Heart right ventricle (tissue), 16 donors: Measurements from ENCODE around the gene CYTH1. TPM values are rescaled to one million over a fixed set of nuclear protein-coding genes. Genes with fewer than 3 reads are reported as not detected.
"Not testable (repeated sequence)": the region's sequence is repeated elsewhere in the genome, so short reads cannot be mapped to it uniquely, and the experiment has no call there.

Experiments
- ATAC-seq, 8 donors: fragments of 200-7000 bp; cut with Tn5 transposase; one replicate each; pipeline ENCODE4 v1.9.1; 2020; ENCODE audit warnings: mild to moderate bottlenecking in 8 of 8, moderate library complexity in 8 of 8, moderate number of reproducible peaks in 1 of 8
- DNase-seq, 2 donors: peaks; one replicate each; pipeline ENCODE4 v3.0.0-alpha.2; 2020
- H3K27ac ChIP-seq, 10 donors: fragments of 200-600 bp; sonication (generic) in 2 of 10; one replicate each; pipeline versions ENCODE4 v1.5.0 to v1.8.0; 2020 to 2022; ENCODE audit warnings: mild to moderate bottlenecking in 3 of 10
- H3K27me3 ChIP-seq, 7 donors: fragments of 200-600 bp; one replicate each; pipeline ENCODE4 v1.8.0; 2021 to 2022; ENCODE audit warnings: mild to moderate bottlenecking in 2 of 7
- H3K36me3 ChIP-seq, 9 donors: fragments of 200-600 bp; sonication (generic) in 1 of 9; one replicate each; pipeline versions ENCODE4 v1.5.0 to v1.8.0; 2020 to 2022; ENCODE audit warnings: mild to moderate bottlenecking in 2 of 9
- H3K4me1 ChIP-seq, 9 donors: fragments of 200-600 bp; sonication (generic) in 1 of 9; one replicate each; pipeline versions ENCODE4 v1.5.0 to v1.8.0; 2020 to 2022; ENCODE audit warnings: mild to moderate bottlenecking in 4 of 9
- H3K4me3 ChIP-seq, 10 donors: fragments of 200-600 bp; sonication (generic) in 2 of 10; one replicate each; pipeline versions ENCODE4 v1.5.0 to v1.8.0; 2020 to 2022; ENCODE audit warnings: mild to moderate bottlenecking in 7 of 10, moderate library complexity in 2 of 10
- H3K9me3 ChIP-seq, 11 donors: fragments of 200-600 bp in 10 of 11; sonication (generic) in 2 of 11; one replicate each; pipeline versions ENCODE4 v1.5.0 to v1.8.0; 2013 to 2022; ENCODE audit warnings: mild to moderate bottlenecking in 2 of 11, control low read depth in 1 of 11, moderate library complexity in 1 of 11
- CTCF ChIP-seq, 9 donors: fragments of 200-600 bp; sonication (generic) in 2 of 9; IDR thresholded peaks; one replicate each; pipeline versions ENCODE4 v1.5.0 to v1.8.0; 2021 to 2022; ENCODE audit warnings: antibody characterized with exemption in 9 of 9, mild to moderate bottlenecking in 5 of 9, moderate library complexity in 1 of 9
- WGBS, 2 donors: extraction: QIAGEN DNeasy Blood & Tissue Kit; methylation state at CpG; one replicate each; pipeline ENCODE4 v1.1.7; 2013; ENCODE audit warnings: inconsistent platforms in 1 of 2; 5-methylcytosine and 5-hydroxymethylcytosine counted together
- intact Hi-C, 10 donors: fragments of 100-400 bp; cut with DNase I; formaldehyde crosslinking; loops; one replicate each; pipeline versions ENCODE4 v1.11.1 to v1.14.2; 2022
- polyA plus RNA-seq, 2 donors: library from polyadenylated mRNA; stranded (reverse); fragments of 200-250 nt; gene quantifications; one replicate each; pipeline ENCODE4 v1.2.3, GENCODE V29; 2013
- total RNA-seq, 10 donors: library from RNA; stranded (reverse); fragmentation: NEBNext Ultra II Directional in 3 of 10; extraction: Animal tissue kit (Norgen Biotek cat#: 25700) in 3 of 10; gene quantifications; one replicate each; pipeline versions ENCODE4 v1.2.1 to v1.2.4, GENCODE V29; 2021 to 2023
- donor health status: Arrhythmogenic right ventricular cardiomyopathy.
- donor health status: ischemic (EF 13 %, LVEDD 7.1; RV severe dilation, severe dysfunction).
- donor health status: healthy with polysubstance abuse.
- donor health status: DM: no; HTN: yes; CAD: no.
- donor health status: DM: no; HTN: no; CAD: no.
- donor health status: ischemic (EF 25% LVEDD 6.9; RV normal size, moderate dysfunction).
- donor health status: ischemic (EF 25% LVEDD 5.7; RV mildly dilated, moderate dysfunction).
- donor health status: healthy.
- donor health status: DM: yes; HTN: yes; CAD: no.
- donor health status: Ischemic cardiomyopathy.
- donor health status: ischemic (EF 35%, LVEDD 5.7; RV mildly dilated, moderate dysfunction).
- donor health status: nonischemic (EF 11% LVEDD 7.7; RV severe dilation, severe dysfunction).
- donor health status: DM: yes; HTN: yes; CAD: no.
- donor health status: PGD.
- donor health status: ischemic (EF 29% LVEDD 5.4; RV normal size, mild dysfunction).
- donor health status: nonischemic (EF 23%, LVEDD 6.1; RV moderate dilation, normal function).

CYTH1 gene
- total and polyA plus RNA-seq, 12 donors, result 22.3 to 46.9 (median 32.5) TPM

- Histone ChIP-seq H3K4me1 (peaks cover 0 to 3% (median 0%) of the 10 kb centered on the region in 9 donors), H3K27me3 (no peaks in the 10 kb centered on the region), H3K9me3 (no peaks in the 10 kb centered on the region), H3K36me3 (peaks cover 0 to 61% (median 25%) of the 10 kb centered on the region in 9 donors), H3K4me3 (no peak overlapping the region), H3K27ac (no peak overlapping the region)
- TF ChIP-seq CTCF (IDR thresholded peaks at IDR 0.05), result no peak
- DNase-seq (no peak), ATAC-seq (no peak)
- 93 to 97% methylated on average over 5 of the region's 5 CpGs for WGBS, 2 donors
- intact Hi-C loops, result loop anchor here in 1 of 10 donors (2.0 kb wide), 1 partner anchor 16 kb away; no protein-coding TSS in a partner anchor
Measured at GRCh38 chr17:78672871-78673371, 109.2 kb downstream of the CYTH1 start.

GRCh38 chr17:78672005-78672404 is 110.1 kb downstream of the CYTH1 start:
- intact Hi-C loops, result loop anchor here in 1 of 10 donors (2.0 kb wide), 1 partner anchor 17 kb away; no protein-coding TSS in a partner anchor
- ATAC-seq, result no peak
- no peak overlapping the region for H3K4me3 ChIP-seq

GRCh38 chr17:78671726-78672001 is 110.4 kb downstream of the CYTH1 start:
- ATAC-seq, H3K27me3 ChIP-seq, H3K27ac ChIP-seq, H3K4me1 ChIP-seq, H3K4me3 ChIP-seq, DNase-seq, H3K9me3 ChIP-seq: not testable (repeated sequence)
- intact Hi-C loops, result loop anchor here in 1 of 10 donors (2.0 kb wide), 1 partner anchor 17 kb away; no protein-coding TSS in a partner anchor
- H3K36me3 ChIP-seq, result peaks cover 0 to 48% (median 17%) of the 10 kb centered on the region in 9 donors
- 89% methylated on average over 3 of the region's 3 CpGs for WGBS, 2 donors

More at GRCh38 chr17:78672005-78672404, 110.1 kb downstream of the CYTH1 start:
- no peaks in the 10 kb centered on the region for H3K9me3 ChIP-seq
- peaks cover 0 to 6% (median 2%) of the 10 kb centered on the region in 9 donors for H3K4me1 ChIP-seq
- no peaks in the 10 kb centered on the region for H3K27me3 ChIP-seq
- TF ChIP-seq CTCF (IDR thresholded peaks at IDR 0.05), result no peak
- no peak overlapping the region for H3K27ac ChIP-seq
- DNase-seq, result no peak
- 87 to 88% methylated on average over 11 of the region's 11 CpGs for WGBS, 2 donors
- H3K36me3 ChIP-seq, result peaks cover 0 to 52% (median 17%) of the 10 kb centered on the region in 9 donors

- TF ChIP-seq CTCF (IDR thresholded peaks at IDR 0.05), result no peak
- ATAC-seq (no peak), DNase-seq (no peak)
- intact Hi-C loops, result no loop called here
- H3K9me3 ChIP-seq, result no peaks in the 10 kb centered on the region
- no peaks in the 10 kb centered on the region for H3K27me3 ChIP-seq
- H3K36me3 ChIP-seq, result peaks cover 0 to 43% (median 17%) of the 10 kb centered on the region in 9 donors
- no peak overlapping the region for H3K4me3 ChIP-seq
- peaks cover 0 to 15% (median 11%) of the 10 kb centered on the region in 9 donors for H3K4me1 ChIP-seq
- WGBS, 2 donors, result 89 to 92% methylated on average over 20 of the region's 20 CpGs
- no peak overlapping the region for H3K27ac ChIP-seq
Measured at GRCh38 chr17:78670850-78671725, 111.0 kb downstream of the CYTH1 start.
